Measurements from ENCODE around the gene SLC7A10. TPM values are rescaled to one million over a fixed set of nuclear protein-coding genes. Genes with fewer than 3 reads are reported as not detected.

SLC7A10 gene
- total RNA-seq, 1 experiment from 2014 or later = 2.9 TPM

DNA sequence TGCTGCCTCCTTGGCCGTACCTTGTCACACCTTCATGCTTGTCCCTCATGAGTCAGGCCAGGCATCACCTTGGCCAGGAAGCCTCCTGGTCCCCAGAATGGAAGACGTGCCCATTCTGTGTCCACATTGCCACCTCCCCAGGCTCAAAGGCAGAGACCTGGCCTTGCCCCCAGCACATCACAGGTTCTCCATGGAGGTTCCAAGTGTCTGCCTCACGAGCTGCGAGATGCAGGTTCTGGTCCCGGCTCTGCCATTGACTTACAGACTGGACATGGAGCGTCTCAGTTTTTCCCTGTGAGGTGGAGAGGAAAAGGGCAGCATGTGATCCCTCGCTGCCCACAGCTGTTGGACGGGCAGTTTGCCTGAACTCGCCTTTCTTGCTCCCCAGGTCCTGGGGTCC lies 9.1 kb upstream of the SLC7A10 start:
- Mint-ChIP-seq H3K4me1 (peaks cover 3 to 4% of the 10 kb centered on the region in 2 experiments; a peak in 1 of 4 replicates), H3K27ac (no peak overlapping the region), H3K36me3 (ENCODE audit: insufficient read depth in 1 of 3, low read depth in 3 of 3) (no peaks in the 10 kb centered on the region), H3K27me3 (ENCODE audit: low read depth) (peaks cover 19% of the 10 kb centered on the region), H3K4me3 (no peak overlapping the region), H3K9me3 (peaks cover 0 to 6% of the 10 kb centered on the region in 2 experiments; a peak in 1 of 5 replicates)
- Histone ChIP-seq H2AFZ (ENCODE audit: low read length) (no peak overlapping the region), H2BK20ac (ENCODE audit: low read depth, low read length, poor library complexity, severe bottlenecking) (no peak overlapping the region), H3K4me1 (ENCODE audit: insufficient read depth, low read length) (no peaks in the 10 kb centered on the region), H3K9ac (ENCODE audit: extremely low read depth, insufficient read length, low read length) (no peak overlapping the region), H3K23ac (ENCODE audit: insufficient read length, low read depth, low read length) (no peak overlapping the region), H3K23me2 (ENCODE audit: insufficient read length, low read depth, low read length, poor library complexity, severe bottlenecking) (no peaks in the 10 kb centered on the region), H4K91ac (ENCODE audit: insufficient read length, low read depth, low read length) (no peak overlapping the region), H3K9me3 (ENCODE audit: control insufficient read depth, low read depth, low read length) (no peaks in the 10 kb centered on the region), H3K18ac (ENCODE audit: insufficient read length, low read depth, low read length) (no peak overlapping the region), H3K4me2 (ENCODE audit: insufficient read depth, insufficient read length, low read length) (no peak overlapping the region), H3K4ac (ENCODE audit: low read depth, low read length) (no peak overlapping the region), H3K27me3 (ENCODE audit: insufficient read depth, low read length) (no peaks in the 10 kb centered on the region), H4K5ac (ENCODE audit: insufficient read length, low read depth, low read length) (no peak overlapping the region), H2BK120ac (ENCODE audit: low read depth, low read length, poor library complexity, severe bottlenecking) (no peak overlapping the region), H4K8ac (replicated peaks; ENCODE audit: insufficient read length, low read depth, low read length) (no peak overlapping the region), H3T11ph (ENCODE audit: low read length) (no peak overlapping the region), H2AK5ac (ENCODE audit: insufficient read length, low read length) (no peak overlapping the region), H3K79me2 (ENCODE audit: insufficient read depth, low read length) (no peaks in the 10 kb centered on the region), H3K79me1 (ENCODE audit: insufficient read depth, low read depth, low read length, poor library complexity, severe bottlenecking) (no peaks in the 10 kb centered on the region), H3K14ac (ENCODE audit: insufficient read depth, low read length) (no peak overlapping the region), H2BK15ac (ENCODE audit: low read depth, low read length) (no peak overlapping the region), H3K56ac (ENCODE audit: insufficient read length, low read depth, low read length) (no peak overlapping the region), H2BK12ac (ENCODE audit: insufficient read length, low read depth, low read length) (no peak overlapping the region), H3K27ac (ENCODE audit: insufficient read length, low read depth, low read length) (no peak overlapping the region), H4K20me1 (ENCODE audit: control insufficient read depth, insufficient read depth, insufficient read length) (no peaks in the 10 kb centered on the region), H2BK5ac (ENCODE audit: insufficient read length, low read length) (no peak overlapping the region)
- WGBS (ENCODE audit: extremely low coverage, insufficient read length, low lambda C conversion rate) = no CpG with 5 or more reads among the region's 9 CpGs
- DNase-seq = no peak
- TF ChIP-seq, protein P1, sequence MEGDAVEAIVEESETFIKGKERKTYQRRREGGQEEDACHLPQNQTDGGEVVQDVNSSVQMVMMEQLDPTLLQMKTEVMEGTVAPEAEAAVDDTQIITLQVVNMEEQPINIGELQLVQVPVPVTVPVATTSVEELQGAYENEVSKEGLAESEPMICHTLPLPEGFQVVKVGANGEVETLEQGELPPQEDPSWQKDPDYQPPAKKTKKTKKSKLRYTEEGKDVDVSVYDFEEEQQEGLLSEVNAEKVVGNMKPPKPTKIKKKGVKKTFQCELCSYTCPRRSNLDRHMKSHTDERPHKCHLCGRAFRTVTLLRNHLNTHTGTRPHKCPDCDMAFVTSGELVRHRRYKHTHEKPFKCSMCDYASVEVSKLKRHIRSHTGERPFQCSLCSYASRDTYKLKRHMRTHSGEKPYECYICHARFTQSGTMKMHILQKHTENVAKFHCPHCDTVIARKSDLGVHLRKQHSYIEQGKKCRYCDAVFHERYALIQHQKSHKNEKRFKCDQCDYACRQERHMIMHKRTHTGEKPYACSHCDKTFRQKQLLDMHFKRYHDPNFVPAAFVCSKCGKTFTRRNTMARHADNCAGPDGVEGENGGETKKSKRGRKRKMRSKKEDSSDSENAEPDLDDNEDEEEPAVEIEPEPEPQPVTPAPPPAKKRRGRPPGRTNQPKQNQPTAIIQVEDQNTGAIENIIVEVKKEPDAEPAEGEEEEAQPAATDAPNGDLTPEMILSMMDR (conservative IDR thresholded peaks at IDR 0.05) = no peak
